Activated CD4-positive, alpha-beta T cell treated with anti-CD3 and anti-CD28 coated beads, Interleukin-2, amount 10 ng/mL, durations not matched to agents 24 days and 14 days (primary cell): ENCODE results near the gene SMIM33. TPM values are rescaled to one million over a fixed set of nuclear protein-coding genes. Genes with fewer than 3 reads are reported as not detected.
"Not testable (repeated sequence)": the region's sequence is repeated elsewhere in the genome, so short reads cannot be mapped to it uniquely, and the experiment has no call there.

ENCODE experiments used
- DNase-seq: peaks from one replicate; pipeline ENCODE4 v3.0.0; 2022
- H3K27ac Mint-ChIP-seq: one replicate; pipeline ENCODE4 v1.8.0; 2022; ENCODE audit warnings: mild to moderate bottlenecking, mixed read lengths
- H3K27me3 Mint-ChIP-seq: one replicate; pipeline ENCODE4 v1.8.0; 2022; ENCODE audit warnings: mixed read lengths
- H3K36me3 Mint-ChIP-seq: one replicate; pipeline ENCODE4 v1.8.0; 2022; ENCODE audit warnings: low read depth, mild to moderate bottlenecking, mixed read lengths
- H3K4me1 Mint-ChIP-seq: one replicate; pipeline ENCODE4 v1.8.0; 2021; ENCODE audit warnings: mixed read lengths
- H3K4me3 Mint-ChIP-seq: one replicate; pipeline ENCODE4 v1.8.0; 2022; ENCODE audit warnings: mild to moderate bottlenecking, moderate library complexity, mixed read lengths
- H3K9me3 Mint-ChIP-seq: one replicate; pipeline ENCODE4 v1.8.0; 2021; ENCODE audit warnings: mixed read lengths
- intact Hi-C: fragments of 100-400 bp; cut with micrococcal nuclease; formaldehyde crosslinking; loops from one replicate; pipeline ENCODE4 v1.15.1; 2023
- total RNA-seq: library from RNA; stranded (reverse); gene quantifications from 2 replicates; pipeline ENCODE4 v1.2.3, GENCODE V29; 2022

Gene SMIM33
- total RNA-seq, 1 donor from 2014 or later = 0.37 TPM

- intact Hi-C loops = loop anchor here (1.0 to 5.0 kb wide), 6 partner anchors 16 to 98 kb away; partner anchors contain the start of gene DNAJC18
- Mint-ChIP-seq H3K9me3 (peaks cover 12% of the 10 kb centered on the region), H3K27ac (peak overlapping the region; percentile 87), H3K36me3 (peaks cover 3% of the 10 kb centered on the region), H3K27me3 (peaks cover 1% of the 10 kb centered on the region), H3K4me3 (peak overlapping the region; percentile 66), H3K4me1 (peaks cover 58% of the 10 kb centered on the region)
- DNase-seq = no peak
These were observed 42.1 kb downstream of the SMIM33 start for GRCh38 chr5:139512786-139513390.

DNA sequence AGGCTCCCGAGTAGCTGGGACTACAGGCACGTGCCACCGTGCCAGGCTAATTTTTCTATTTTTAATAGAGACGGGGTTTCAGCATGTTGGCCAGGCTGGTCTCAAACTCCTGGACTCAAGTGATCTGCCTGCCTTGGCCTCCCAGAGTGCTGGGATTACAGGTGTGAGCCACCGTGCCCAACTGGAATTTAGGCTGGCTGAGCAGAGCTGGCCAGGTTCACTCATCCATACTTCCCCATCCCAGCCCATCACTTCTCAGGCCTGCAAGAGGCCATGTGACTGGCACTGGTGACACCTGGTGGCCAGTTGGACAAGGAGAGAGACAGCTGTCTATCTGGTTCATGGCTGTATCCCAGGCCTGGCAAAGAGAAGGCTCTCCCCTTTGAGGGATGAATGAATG lies 42.6 kb downstream of the SMIM33 start:
- H3K36me3 Mint-ChIP-seq, H3K4me3 Mint-ChIP-seq, H3K27me3 Mint-ChIP-seq: not testable (repeated sequence)
- H3K4me1 Mint-ChIP-seq = peaks cover 57% of the 10 kb centered on the region
- H3K9me3 Mint-ChIP-seq = peaks cover 12% of the 10 kb centered on the region
- peak; percentile 93 for DNase-seq
- peak overlapping the region; percentile 39 for H3K27ac Mint-ChIP-seq
- intact Hi-C loops = loop anchor here (1.0 to 5.0 kb wide), 6 partner anchors 17 to 99 kb away; partner anchors contain the start of gene DNAJC18

DNA sequence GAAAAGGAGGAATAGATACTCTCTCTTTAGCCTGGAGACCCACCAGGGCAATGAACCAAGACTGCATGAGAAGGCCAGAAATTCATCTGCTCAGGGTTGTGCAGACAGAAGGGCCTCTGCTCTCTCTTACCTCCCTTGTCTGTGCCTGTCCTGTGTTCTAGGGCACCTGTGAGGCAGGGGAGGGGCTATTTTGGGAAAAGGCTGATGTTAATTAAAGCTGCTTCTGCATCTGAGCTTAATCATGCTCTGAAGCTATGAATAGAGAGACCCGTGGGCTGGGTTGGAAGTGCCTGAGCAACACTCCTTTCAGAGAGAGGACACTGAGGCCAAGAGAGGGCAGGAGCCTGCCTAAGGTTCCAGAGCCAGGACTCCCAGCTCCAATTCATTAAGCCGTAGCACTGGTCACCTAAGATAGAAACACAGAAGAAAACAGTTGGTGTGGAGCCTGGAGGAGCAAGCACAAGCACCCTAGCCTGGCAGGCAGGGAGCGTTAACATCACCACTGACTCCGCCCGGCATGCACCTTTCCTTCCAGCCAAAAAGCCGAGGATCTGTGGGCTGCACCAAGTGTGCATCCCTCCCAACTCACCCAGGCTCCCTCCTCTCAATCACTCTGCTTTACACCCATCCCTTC lies 43.2 kb downstream of the SMIM33 start:
- Mint-ChIP-seq H3K27ac (peak overlapping the region; percentile 39), H3K4me3 (no peak overlapping the region), H3K4me1 (peaks cover 58% of the 10 kb centered on the region), H3K27me3 (peaks cover 1% of the 10 kb centered on the region), H3K36me3 (peaks cover 3% of the 10 kb centered on the region), H3K9me3 (peaks cover 12% of the 10 kb centered on the region)
- DNase-seq = no peak
- intact Hi-C loops = loop anchor here (1.0 to 5.0 kb wide), 6 partner anchors 17 to 99 kb away; partner anchors contain the start of gene DNAJC18

DNA sequence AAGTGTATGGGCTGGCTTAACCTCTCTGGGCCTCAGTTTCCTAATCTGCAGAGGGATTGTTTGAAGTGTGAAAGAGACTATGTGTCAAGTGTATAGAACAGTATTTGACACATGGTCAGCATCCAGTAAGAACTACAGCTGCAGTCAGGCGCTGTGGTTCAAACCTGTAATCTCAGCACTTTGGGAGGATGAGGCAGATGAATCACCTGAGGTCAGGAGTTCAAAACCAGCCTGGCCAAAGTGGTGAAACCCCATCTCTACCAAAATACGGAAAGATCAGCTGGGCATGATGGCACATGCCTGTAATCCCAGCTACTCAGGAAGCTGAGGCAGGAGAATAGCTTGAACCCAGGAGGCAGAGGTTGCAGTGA lies 43.7 kb downstream of the SMIM33 start:
- peaks cover 58% of the 10 kb centered on the region for H3K4me1 Mint-ChIP-seq
- peaks cover 12% of the 10 kb centered on the region for H3K9me3 Mint-ChIP-seq
- H3K27ac Mint-ChIP-seq = no peak overlapping the region
- DNase-seq = no peak
- intact Hi-C loops = loop anchor here (5.0 kb wide), 1 partner anchor 77 kb away; the partner anchor contains the start of gene DNAJC18
- no peak overlapping the region for H3K4me3 Mint-ChIP-seq
- H3K27me3 Mint-ChIP-seq = peaks cover 1% of the 10 kb centered on the region
- H3K36me3 Mint-ChIP-seq = peaks cover 3% of the 10 kb centered on the region

- peak overlapping the region; percentile 93 for H3K27ac Mint-ChIP-seq
- H3K27me3 Mint-ChIP-seq = no peaks in the 10 kb centered on the region
- DNase-seq = peak; percentile 98
- intact Hi-C loops = loop anchor here (1.0 to 5.0 kb wide), 4 partner anchors 36 to 247 kb away; partner anchors contain the start of genes PAIP2, STING1 and UBE2D2
- peaks cover 28% of the 10 kb centered on the region for H3K4me1 Mint-ChIP-seq
- H3K9me3 Mint-ChIP-seq = no peaks in the 10 kb centered on the region
- H3K4me3 Mint-ChIP-seq = peak overlapping the region; percentile 83
- no peaks in the 10 kb centered on the region for H3K36me3 Mint-ChIP-seq
These were observed 47.1 kb downstream of the SMIM33 start for GRCh38 chr5:139517683-139518564.

Other genes with a start within 250 kb of the SMIM33 start
- gene MATR3, start 177.3 kb upstream of the SMIM33 start, total RNA-seq = 243 and 258 TPM in 2 replicates
- gene PAIP2, start 129.2 kb upstream of the SMIM33 start, total RNA-seq = 83.3 and 93.8 TPM in 2 replicates
- 1.8 and 2.1 TPM in 2 replicates for gene SLC23A1, start 87.7 kb upstream of the SMIM33 start, total RNA-seq
- 28.3 and 29.1 TPM in 2 replicates for gene MZB1, start 81.1 kb upstream of the SMIM33 start, total RNA-seq
- 8.4 and 9.2 TPM in 2 replicates for gene PROB1, start 75.9 kb upstream of the SMIM33 start, total RNA-seq
- 4.2 TPM in 2 replicates for gene SPATA24, start 66.9 kb upstream of the SMIM33 start, total RNA-seq
- 34.2 and 38.6 TPM in 2 replicates for gene DNAJC18, start 31.5 kb upstream of the SMIM33 start, total RNA-seq
- 1.6 and 1.7 TPM in 2 replicates for gene ECSCR, start 8.3 kb upstream of the SMIM33 start, total RNA-seq
- 198 and 201 TPM in 2 replicates for gene STING1, start 11.8 kb downstream of the SMIM33 start, total RNA-seq
- 272 and 275 TPM in 2 replicates for gene UBE2D2, start 90.3 kb downstream of the SMIM33 start, total RNA-seq
- gene CXXC5, start 177.3 kb downstream of the SMIM33 start, total RNA-seq = 1.2 and 1.9 TPM in 2 replicates